Neural cell (in vitro differentiated cells): ENCODE data around the gene SLC12A8.

Experiments used
- CTCF ChIP-seq: fragments of 450-650 bp; IDR thresholded peaks from 2 replicates; pipeline ENCODE4 v1.5.1; 2014; ENCODE audit warnings: antibody characterized with exemption, mild to moderate bottlenecking, moderate library complexity; ENCODE audit not compliant: poor library complexity, severe bottlenecking
- EP300 ChIP-seq: fragments of 450-650 bp; conservative IDR thresholded peaks from 2 replicates; pipeline ENCODE4 v1.6.1; 2014; ENCODE audit warnings: antibody characterized with exemption, mild to moderate bottlenecking, moderate library complexity; ENCODE audit not compliant: poor library complexity, severe bottlenecking
- EZH2 ChIP-seq: fragments of 200-600, 300-800 bp; shearing (Covaris generic), sonication (generic); IDR thresholded peaks from 2 replicates; pipeline ENCODE4 v1.6.1; 2014; ENCODE audit warnings: antibody characterized with exemption, low read length, borderline replicate concordance, mild to moderate bottlenecking; ENCODE audit not compliant: insufficient read depth, poor library complexity, severe bottlenecking
- MXI1 ChIP-seq: fragments of 450-650 bp; conservative IDR thresholded peaks from 2 replicates; pipeline ENCODE4 v1.6.1; 2014; ENCODE audit warnings: antibody characterized with exemption, mild to moderate bottlenecking; ENCODE audit not compliant: poor library complexity, severe bottlenecking
- POLR2AphosphoS5 ChIP-seq: IDR thresholded peaks from 2 replicates; pipeline ENCODE4 v1.6.1; 2012
- TAF1 ChIP-seq: IDR thresholded peaks from 2 replicates; pipeline ENCODE4 v1.6.1; 2012; ENCODE audit warnings: low read depth

GRCh38 chr3:125077864-125078263 is 134.7 kb downstream of the SLC12A8 start:
- TF ChIP-seq CTCF (no peak), EZH2 (no peak), POLR2AphosphoS5 (no peak), MXI1 (no peak), EP300 (no peak), TAF1 (no peak)
